Measurements from ENCODE around the gene GMEB1. TPM values are rescaled to one million over a fixed set of nuclear protein-coding genes. Genes with fewer than 3 reads are reported as not detected.
A peak's percentile ranks its signal among the peaks of the same experiment; 100 is the strongest.

Gene GMEB1
- total and polyA plus RNA-seq, 2 experiments from 2014 or later = 13.3 to 20.2 TPM

- no peak overlapping the region for H3K4me3 ChIP-seq
- no peak overlapping the region for H2AFZ ChIP-seq
- no peaks in the 10 kb centered on the region for H3K36me3 ChIP-seq (ENCODE audit: insufficient read depth)
- peaks cover 19% of the 10 kb centered on the region for H3K4me1 ChIP-seq (ENCODE audit: insufficient read depth)
- no peaks in the 10 kb centered on the region for H3K27me3 ChIP-seq (ENCODE audit: insufficient read depth)
- no peaks in the 10 kb centered on the region for H3K9me2 ChIP-seq (ENCODE audit: insufficient read depth)
- TF ChIP-seq, protein P1, sequence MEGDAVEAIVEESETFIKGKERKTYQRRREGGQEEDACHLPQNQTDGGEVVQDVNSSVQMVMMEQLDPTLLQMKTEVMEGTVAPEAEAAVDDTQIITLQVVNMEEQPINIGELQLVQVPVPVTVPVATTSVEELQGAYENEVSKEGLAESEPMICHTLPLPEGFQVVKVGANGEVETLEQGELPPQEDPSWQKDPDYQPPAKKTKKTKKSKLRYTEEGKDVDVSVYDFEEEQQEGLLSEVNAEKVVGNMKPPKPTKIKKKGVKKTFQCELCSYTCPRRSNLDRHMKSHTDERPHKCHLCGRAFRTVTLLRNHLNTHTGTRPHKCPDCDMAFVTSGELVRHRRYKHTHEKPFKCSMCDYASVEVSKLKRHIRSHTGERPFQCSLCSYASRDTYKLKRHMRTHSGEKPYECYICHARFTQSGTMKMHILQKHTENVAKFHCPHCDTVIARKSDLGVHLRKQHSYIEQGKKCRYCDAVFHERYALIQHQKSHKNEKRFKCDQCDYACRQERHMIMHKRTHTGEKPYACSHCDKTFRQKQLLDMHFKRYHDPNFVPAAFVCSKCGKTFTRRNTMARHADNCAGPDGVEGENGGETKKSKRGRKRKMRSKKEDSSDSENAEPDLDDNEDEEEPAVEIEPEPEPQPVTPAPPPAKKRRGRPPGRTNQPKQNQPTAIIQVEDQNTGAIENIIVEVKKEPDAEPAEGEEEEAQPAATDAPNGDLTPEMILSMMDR (conservative IDR thresholded peaks at IDR 0.05; ENCODE audit: low read depth in 2 of 2) = no peak
- TF ChIP-seq EZH2phosphoT487 (IDR thresholded peaks at IDR 0.05; ENCODE audit: unreplicated experiment) = no peak
- no peak for TF ChIP-seq EZH2 (IDR thresholded peaks at IDR 0.05; ENCODE audit: low read depth, unreplicated experiment)
- no peak for TF ChIP-seq NANOG (IDR thresholded peaks at IDR 0.05; ENCODE audit: borderline replicate concordance)
- TF ChIP-seq JUNB (IDR thresholded peaks at IDR 0.05; ENCODE audit: unreplicated experiment) = no peak
- no peak for TF ChIP-seq STAT1 (IDR thresholded peaks at IDR 0.05; ENCODE audit: unreplicated experiment)
- no peak for TF ChIP-seq CREB1 (CRISPR knock-in tag; IDR thresholded peaks at IDR 0.05; ENCODE audit: low read depth)
- no peak for TF ChIP-seq ZNF331 (CRISPR knock-in tag; IDR thresholded peaks at IDR 0.05; ENCODE audit: low read depth)
- TF ChIP-seq, protein P2, sequence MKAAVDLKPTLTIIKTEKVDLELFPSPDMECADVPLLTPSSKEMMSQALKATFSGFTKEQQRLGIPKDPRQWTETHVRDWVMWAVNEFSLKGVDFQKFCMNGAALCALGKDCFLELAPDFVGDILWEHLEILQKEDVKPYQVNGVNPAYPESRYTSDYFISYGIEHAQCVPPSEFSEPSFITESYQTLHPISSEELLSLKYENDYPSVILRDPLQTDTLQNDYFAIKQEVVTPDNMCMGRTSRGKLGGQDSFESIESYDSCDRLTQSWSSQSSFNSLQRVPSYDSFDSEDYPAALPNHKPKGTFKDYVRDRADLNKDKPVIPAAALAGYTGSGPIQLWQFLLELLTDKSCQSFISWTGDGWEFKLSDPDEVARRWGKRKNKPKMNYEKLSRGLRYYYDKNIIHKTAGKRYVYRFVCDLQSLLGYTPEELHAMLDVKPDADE (IDR thresholded peaks at IDR 0.05) = no peak
- no peak for TF ChIP-seq POLR2AphosphoS5 (IDR thresholded peaks at IDR 0.05; ENCODE audit: low read depth)
- no peak for TF ChIP-seq ZNF114 (CRISPR knock-in tag; IDR thresholded peaks at IDR 0.05)
- TF ChIP-seq, protein P3, sequence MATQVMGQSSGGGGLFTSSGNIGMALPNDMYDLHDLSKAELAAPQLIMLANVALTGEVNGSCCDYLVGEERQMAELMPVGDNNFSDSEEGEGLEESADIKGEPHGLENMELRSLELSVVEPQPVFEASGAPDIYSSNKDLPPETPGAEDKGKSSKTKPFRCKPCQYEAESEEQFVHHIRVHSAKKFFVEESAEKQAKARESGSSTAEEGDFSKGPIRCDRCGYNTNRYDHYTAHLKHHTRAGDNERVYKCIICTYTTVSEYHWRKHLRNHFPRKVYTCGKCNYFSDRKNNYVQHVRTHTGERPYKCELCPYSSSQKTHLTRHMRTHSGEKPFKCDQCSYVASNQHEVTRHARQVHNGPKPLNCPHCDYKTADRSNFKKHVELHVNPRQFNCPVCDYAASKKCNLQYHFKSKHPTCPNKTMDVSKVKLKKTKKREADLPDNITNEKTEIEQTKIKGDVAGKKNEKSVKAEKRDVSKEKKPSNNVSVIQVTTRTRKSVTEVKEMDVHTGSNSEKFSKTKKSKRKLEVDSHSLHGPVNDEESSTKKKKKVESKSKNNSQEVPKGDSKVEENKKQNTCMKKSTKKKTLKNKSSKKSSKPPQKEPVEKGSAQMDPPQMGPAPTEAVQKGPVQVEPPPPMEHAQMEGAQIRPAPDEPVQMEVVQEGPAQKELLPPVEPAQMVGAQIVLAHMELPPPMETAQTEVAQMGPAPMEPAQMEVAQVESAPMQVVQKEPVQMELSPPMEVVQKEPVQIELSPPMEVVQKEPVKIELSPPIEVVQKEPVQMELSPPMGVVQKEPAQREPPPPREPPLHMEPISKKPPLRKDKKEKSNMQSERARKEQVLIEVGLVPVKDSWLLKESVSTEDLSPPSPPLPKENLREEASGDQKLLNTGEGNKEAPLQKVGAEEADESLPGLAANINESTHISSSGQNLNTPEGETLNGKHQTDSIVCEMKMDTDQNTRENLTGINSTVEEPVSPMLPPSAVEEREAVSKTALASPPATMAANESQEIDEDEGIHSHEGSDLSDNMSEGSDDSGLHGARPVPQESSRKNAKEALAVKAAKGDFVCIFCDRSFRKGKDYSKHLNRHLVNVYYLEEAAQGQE (IDR thresholded peaks at IDR 0.05; ENCODE audit: unreplicated experiment) = no peak
- TF ChIP-seq, protein P4, sequence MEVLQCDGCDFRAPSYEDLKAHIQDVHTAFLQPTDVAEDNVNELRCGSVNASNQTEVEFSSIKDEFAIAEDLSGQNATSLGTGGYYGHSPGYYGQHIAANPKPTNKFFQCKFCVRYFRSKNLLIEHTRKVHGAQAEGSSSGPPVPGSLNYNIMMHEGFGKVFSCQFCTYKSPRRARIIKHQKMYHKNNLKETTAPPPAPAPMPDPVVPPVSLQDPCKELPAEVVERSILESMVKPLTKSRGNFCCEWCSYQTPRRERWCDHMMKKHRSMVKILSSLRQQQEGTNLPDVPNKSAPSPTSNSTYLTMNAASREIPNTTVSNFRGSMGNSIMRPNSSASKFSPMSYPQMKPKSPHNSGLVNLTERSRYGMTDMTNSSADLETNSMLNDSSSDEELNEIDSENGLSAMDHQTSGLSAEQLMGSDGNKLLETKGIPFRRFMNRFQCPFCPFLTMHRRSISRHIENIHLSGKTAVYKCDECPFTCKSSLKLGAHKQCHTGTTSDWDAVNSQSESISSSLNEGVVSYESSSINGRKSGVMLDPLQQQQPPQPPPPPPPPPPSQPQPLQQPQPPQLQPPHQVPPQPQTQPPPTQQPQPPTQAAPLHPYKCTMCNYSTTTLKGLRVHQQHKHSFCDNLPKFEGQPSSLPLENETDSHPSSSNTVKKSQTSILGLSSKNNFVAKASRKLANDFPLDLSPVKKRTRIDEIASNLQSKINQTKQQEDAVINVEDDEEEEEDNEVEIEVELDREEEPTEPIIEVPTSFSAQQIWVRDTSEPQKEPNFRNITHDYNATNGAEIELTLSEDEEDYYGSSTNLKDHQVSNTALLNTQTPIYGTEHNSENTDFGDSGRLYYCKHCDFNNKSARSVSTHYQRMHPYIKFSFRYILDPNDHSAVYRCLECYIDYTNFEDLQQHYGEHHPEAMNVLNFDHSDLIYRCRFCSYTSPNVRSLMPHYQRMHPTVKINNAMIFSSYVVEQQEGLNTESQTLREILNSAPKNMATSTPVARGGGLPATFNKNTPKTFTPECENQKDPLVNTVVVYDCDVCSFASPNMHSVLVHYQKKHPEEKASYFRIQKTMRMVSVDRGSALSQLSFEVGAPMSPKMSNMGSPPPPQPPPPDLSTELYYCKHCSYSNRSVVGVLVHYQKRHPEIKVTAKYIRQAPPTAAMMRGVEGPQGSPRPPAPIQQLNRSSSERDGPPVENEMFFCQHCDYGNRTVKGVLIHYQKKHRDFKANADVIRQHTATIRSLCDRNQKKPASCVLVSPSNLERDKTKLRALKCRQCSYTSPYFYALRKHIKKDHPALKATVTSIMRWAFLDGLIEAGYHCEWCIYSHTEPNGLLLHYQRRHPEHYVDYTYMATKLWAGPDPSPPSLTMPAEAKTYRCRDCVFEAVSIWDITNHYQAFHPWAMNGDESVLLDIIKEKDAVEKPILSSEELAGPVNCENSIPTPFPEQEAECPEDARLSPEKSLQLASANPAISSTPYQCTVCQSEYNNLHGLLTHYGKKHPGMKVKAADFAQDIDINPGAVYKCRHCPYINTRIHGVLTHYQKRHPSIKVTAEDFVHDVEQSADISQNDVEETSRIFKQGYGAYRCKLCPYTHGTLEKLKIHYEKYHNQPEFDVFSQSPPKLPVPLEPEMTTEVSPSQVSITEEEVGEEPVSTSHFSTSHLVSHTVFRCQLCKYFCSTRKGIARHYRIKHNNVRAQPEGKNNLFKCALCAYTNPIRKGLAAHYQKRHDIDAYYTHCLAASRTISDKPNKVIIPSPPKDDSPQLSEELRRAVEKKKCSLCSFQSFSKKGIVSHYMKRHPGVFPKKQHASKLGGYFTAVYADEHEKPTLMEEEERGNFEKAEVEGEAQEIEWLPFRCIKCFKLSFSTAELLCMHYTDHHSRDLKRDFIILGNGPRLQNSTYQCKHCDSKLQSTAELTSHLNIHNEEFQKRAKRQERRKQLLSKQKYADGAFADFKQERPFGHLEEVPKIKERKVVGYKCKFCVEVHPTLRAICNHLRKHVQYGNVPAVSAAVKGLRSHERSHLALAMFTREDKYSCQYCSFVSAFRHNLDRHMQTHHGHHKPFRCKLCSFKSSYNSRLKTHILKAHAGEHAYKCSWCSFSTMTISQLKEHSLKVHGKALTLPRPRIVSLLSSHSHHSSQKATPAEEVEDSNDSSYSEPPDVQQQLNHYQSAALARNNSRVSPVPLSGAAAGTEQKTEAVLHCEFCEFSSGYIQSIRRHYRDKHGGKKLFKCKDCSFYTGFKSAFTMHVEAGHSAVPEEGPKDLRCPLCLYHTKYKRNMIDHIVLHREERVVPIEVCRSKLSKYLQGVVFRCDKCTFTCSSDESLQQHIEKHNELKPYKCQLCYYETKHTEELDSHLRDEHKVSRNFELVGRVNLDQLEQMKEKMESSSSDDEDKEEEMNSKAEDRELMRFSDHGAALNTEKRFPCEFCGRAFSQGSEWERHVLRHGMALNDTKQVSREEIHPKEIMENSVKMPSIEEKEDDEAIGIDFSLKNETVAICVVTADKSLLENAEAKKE (CRISPR knock-in tag; IDR thresholded peaks at IDR 0.05) = no peak
- no peak overlapping the region for H3K4me2 ChIP-seq
- Mint-ChIP-seq H3K27ac (no peak overlapping the region), H3K9me3 (no peaks in the 10 kb centered on the region), H3K4me1 (peaks cover 21% of the 10 kb centered on the region), H3K36me3 (ENCODE audit: low read depth) (no peaks in the 10 kb centered on the region; the same call in 2 of the 3 replicates), H3K4me3 (peak overlapping the region; percentile 99; the same call in 2 of the 3 replicates), H3K27me3 (ENCODE audit: insufficient read depth, low read depth, poor library complexity) (peaks cover 30% of the 10 kb centered on the region)
- peaks cover 14% of the 10 kb centered on the region for H3F3A ChIP-seq (replicated peaks; ENCODE audit: low read depth)
- ATAC-seq (no peak), DNase-seq (ENCODE audit: low spot score) (no peak)
- H3K79me2 ChIP-seq (replicated peaks; ENCODE audit: insufficient read depth) = peaks cover 27% of the 10 kb centered on the region
- no peaks in the 10 kb centered on the region for H4K20me1 ChIP-seq (replicated peaks; ENCODE audit: insufficient read depth)
- no peak overlapping the region for H3K27ac ChIP-seq (ENCODE audit: low read depth)
Measured at GRCh38 chr1:28644494-28644893, 24.1 kb upstream of the GMEB1 start.

Measured in GM23338 (cell line).